Measurements from ENCODE around the gene TJAP1.

The TJAP1 gene

DNA sequence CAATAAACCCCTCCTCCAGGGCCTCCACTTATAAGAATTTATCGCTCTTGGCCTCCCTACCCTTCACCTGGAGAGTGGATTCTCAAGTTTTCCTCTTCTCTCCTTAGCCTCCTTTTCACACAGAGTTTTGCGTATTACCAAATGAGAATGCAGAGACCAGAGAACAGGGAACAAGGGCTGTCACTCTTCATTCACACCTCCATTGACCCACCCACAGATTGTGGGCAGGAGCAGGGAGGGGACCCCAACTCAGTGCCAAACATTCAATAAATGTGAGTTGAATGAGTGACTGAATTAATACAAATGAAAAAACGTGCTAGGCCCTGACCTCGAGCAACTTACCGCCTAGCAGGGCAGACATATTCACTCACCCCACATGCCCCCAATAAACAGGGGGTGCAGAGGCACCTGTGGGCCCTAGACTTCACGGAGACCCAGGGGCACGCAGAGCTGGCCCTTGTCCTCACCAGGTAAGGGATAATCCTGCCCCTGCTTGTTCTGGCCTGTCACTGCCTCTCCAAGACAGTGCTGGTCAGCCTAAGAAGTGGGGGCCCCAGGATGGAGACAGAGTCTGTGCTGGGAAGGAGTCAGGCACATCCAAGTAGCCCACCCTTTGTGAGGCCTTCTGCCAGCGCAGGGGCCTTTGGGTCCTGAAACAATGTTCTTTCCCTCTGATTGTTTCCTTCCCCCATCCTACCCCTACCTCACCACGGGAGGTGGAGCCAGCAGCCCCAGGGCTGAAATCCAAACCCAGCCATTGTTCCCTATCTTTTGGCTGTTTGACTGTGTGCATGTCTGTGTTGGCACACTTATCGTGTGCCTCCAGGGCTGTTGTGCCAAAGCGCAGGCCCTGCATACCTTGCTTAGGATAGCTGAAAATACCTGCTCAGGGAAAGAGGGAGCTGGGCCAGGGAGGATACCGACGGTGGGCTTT lies 8.4 kb upstream of the TJAP1 start:
- H3K36me3 ChIP-seq (ENCODE audit: control insufficient read depth, insufficient read depth, low read length), result no peaks in the 10 kb centered on the region

GRCh38 chr6:43469947-43470346 lies 7.4 kb upstream of the TJAP1 start:
- Histone ChIP-seq H3K27me3 (ENCODE audit: control insufficient read depth, insufficient read depth, low read length) (no peaks in the 10 kb centered on the region), H3K9ac (ENCODE audit: low read length) (no peak overlapping the region), H3K4me1 (ENCODE audit: control insufficient read depth, insufficient read depth, low read length) (peaks cover 14% of the 10 kb centered on the region), H3K9me3 (ENCODE audit: control insufficient read depth, low read length) (no peaks in the 10 kb centered on the region), H3K36me3 (ENCODE audit: control insufficient read depth, insufficient read depth, low read length) (no peaks in the 10 kb centered on the region), H3K4me3 (ENCODE audit: low read length) (no peak overlapping the region)

More for the DNA sequence above, 8.4 kb upstream of the TJAP1 start:
- Histone ChIP-seq H3K4me1 (ENCODE audit: control insufficient read depth, insufficient read depth, low read length) (peaks cover 14% of the 10 kb centered on the region), H3K4me3 (ENCODE audit: low read length) (no peak overlapping the region), H3K9me3 (ENCODE audit: control insufficient read depth, low read length) (no peaks in the 10 kb centered on the region), H3K27me3 (ENCODE audit: control insufficient read depth, insufficient read depth, low read length) (no peaks in the 10 kb centered on the region), H3K9ac (ENCODE audit: low read length) (no peak overlapping the region)

DNA sequence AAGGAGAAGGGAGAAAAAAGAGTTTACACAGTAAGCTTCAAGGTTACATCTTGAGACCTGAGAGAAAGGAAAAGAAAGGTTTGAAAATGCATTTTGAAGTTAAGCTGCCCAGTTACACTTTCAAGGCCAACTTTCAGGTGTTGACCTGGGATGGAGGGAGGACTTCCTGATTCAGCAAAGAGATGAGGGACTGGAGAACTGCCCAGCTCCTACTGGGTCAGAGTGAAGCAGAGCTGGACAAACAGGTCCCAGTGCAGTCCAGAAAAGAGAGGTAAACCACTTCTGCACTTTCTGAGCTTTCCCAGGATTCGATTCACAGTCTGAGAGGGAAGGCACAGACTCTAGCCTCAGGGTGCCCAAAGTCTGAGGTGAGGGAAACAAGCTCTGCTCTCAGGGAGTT lies 6.0 kb upstream of the TJAP1 start:
- H3K4me1 ChIP-seq (ENCODE audit: control insufficient read depth, insufficient read depth, low read length), result peaks cover 14% of the 10 kb centered on the region
- no peak overlapping the region for H3K4me3 ChIP-seq (ENCODE audit: low read length)
- H3K9me3 ChIP-seq (ENCODE audit: control insufficient read depth, low read length), result no peaks in the 10 kb centered on the region
- H3K9ac ChIP-seq (ENCODE audit: low read length), result no peak overlapping the region
- H3K27me3 ChIP-seq (ENCODE audit: control insufficient read depth, insufficient read depth, low read length), result no peaks in the 10 kb centered on the region
- H3K36me3 ChIP-seq (ENCODE audit: control insufficient read depth, insufficient read depth, low read length), result no peaks in the 10 kb centered on the region

DNA sequence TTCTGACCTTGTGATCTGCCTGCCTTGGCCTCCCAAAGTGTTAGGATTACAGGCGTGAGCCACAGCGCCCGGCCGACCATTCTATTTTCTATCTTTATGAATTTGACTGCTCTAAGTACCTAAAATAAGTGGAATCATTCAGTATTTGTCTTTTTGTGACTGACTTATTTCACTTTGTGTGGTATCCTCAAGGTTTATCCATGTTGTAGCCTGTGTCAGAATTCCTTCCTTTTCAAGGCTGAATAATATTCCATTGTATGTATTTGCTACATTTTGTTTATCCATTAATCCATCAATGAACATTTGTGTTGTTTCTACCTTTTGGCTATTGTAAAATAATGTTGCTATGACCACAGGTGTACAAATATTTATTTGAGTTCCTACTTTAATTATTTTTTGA lies 4.9 kb upstream of the TJAP1 start:
- Histone ChIP-seq H3K36me3 (ENCODE audit: control insufficient read depth, insufficient read depth, low read length) (no peaks in the 10 kb centered on the region), H3K9ac (ENCODE audit: low read length) (no peak overlapping the region)

GRCh38 chr6:43475516-43475915 lies 1.9 kb upstream of the TJAP1 start:
- no peaks in the 10 kb centered on the region for H3K36me3 ChIP-seq (ENCODE audit: control insufficient read depth, insufficient read depth, low read length)
- no peak overlapping the region for H3K9ac ChIP-seq (ENCODE audit: low read length)
- H3K4me3 ChIP-seq (ENCODE audit: low read length), result no peak overlapping the region
- no peaks in the 10 kb centered on the region for H3K9me3 ChIP-seq (ENCODE audit: control insufficient read depth, low read length)
- H3K27me3 ChIP-seq (ENCODE audit: control insufficient read depth, insufficient read depth, low read length), result no peaks in the 10 kb centered on the region
- peaks cover 14% of the 10 kb centered on the region for H3K4me1 ChIP-seq (ENCODE audit: control insufficient read depth, insufficient read depth, low read length)

More for the DNA sequence above, 4.9 kb upstream of the TJAP1 start:
- Histone ChIP-seq H3K4me1 (ENCODE audit: control insufficient read depth, insufficient read depth, low read length) (peaks cover 14% of the 10 kb centered on the region), H3K9me3 (ENCODE audit: control insufficient read depth, low read length) (no peaks in the 10 kb centered on the region), H3K27me3 (ENCODE audit: control insufficient read depth, insufficient read depth, low read length) (no peaks in the 10 kb centered on the region), H3K4me3 (ENCODE audit: low read length) (no peak overlapping the region)

GRCh38 chr6:43476746-43477145 lies 624 bp upstream of the TJAP1 start:
- H3K36me3 ChIP-seq (ENCODE audit: control insufficient read depth, insufficient read depth, low read length), result no peaks in the 10 kb centered on the region
- peaks cover 9% of the 10 kb centered on the region for H3K4me1 ChIP-seq (ENCODE audit: control insufficient read depth, insufficient read depth, low read length)
- no peaks in the 10 kb centered on the region for H3K9me3 ChIP-seq (ENCODE audit: control insufficient read depth, low read length)
- H3K9ac ChIP-seq (ENCODE audit: low read length), result no peak overlapping the region
- peak overlapping the region; percentile 2 for H3K4me3 ChIP-seq (ENCODE audit: low read length)
- no peaks in the 10 kb centered on the region for H3K27me3 ChIP-seq (ENCODE audit: control insufficient read depth, insufficient read depth, low read length)

GRCh38 chr6:43478008-43478372 lies 620 bp downstream of the TJAP1 start:
- no peaks in the 10 kb centered on the region for H3K9me3 ChIP-seq (ENCODE audit: control insufficient read depth, low read length)
- H3K9ac ChIP-seq (ENCODE audit: low read length), result peak overlapping the region; percentile 87
- H3K4me1 ChIP-seq (ENCODE audit: control insufficient read depth, insufficient read depth, low read length), result peaks cover 9% of the 10 kb centered on the region
- H3K36me3 ChIP-seq (ENCODE audit: control insufficient read depth, insufficient read depth, low read length), result no peaks in the 10 kb centered on the region
- H3K4me3 ChIP-seq (ENCODE audit: low read length), result peak overlapping the region; percentile 56
- no peaks in the 10 kb centered on the region for H3K27me3 ChIP-seq (ENCODE audit: control insufficient read depth, insufficient read depth, low read length)

DNA sequence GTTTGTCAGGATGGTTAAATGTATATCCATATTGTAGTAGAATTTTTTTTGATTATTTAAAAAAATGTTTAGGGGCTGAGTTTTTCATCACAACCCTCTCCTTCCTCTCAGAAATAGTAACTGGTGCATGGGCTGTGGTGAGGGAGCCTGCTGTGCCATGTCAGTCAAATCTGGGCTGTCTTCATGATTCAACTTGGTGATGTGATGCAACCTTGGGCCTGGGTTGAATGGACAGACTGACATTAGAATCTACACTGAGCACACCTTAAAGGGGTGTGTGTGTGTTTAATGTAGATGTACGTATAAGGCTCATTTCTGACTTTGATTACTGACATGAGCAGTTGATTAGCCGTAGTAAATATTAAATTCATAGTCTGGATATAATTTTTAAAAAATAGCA lies 3.7 kb downstream of the TJAP1 start:
- no peak overlapping the region for H3K4me3 ChIP-seq (ENCODE audit: low read length)

GRCh38 chr6:43481591-43482236 lies 4.3 kb downstream of the TJAP1 start:
- H3K9ac ChIP-seq (ENCODE audit: low read length), result no peak overlapping the region
- H3K4me1 ChIP-seq (ENCODE audit: control insufficient read depth, insufficient read depth, low read length), result peaks cover 9% of the 10 kb centered on the region

More for the DNA sequence above, 3.7 kb downstream of the TJAP1 start:
- Histone ChIP-seq H3K27me3 (ENCODE audit: control insufficient read depth, insufficient read depth, low read length) (no peaks in the 10 kb centered on the region), H3K4me1 (ENCODE audit: control insufficient read depth, insufficient read depth, low read length) (peaks cover 9% of the 10 kb centered on the region), H3K9ac (ENCODE audit: low read length) (no peak overlapping the region), H3K9me3 (ENCODE audit: control insufficient read depth, low read length) (no peaks in the 10 kb centered on the region), H3K36me3 (ENCODE audit: control insufficient read depth, insufficient read depth, low read length) (no peaks in the 10 kb centered on the region)

GRCh38 chr6:43488667-43489276 lies 11.4 kb downstream of the TJAP1 start:
- no peak overlapping the region for H3K9ac ChIP-seq (ENCODE audit: low read length)
- H3K9me3 ChIP-seq (ENCODE audit: control insufficient read depth, low read length), result no peaks in the 10 kb centered on the region
- no peaks in the 10 kb centered on the region for H3K27me3 ChIP-seq (ENCODE audit: control insufficient read depth, insufficient read depth, low read length)
- H3K4me3 ChIP-seq (ENCODE audit: low read length), result no peak overlapping the region
- no peaks in the 10 kb centered on the region for H3K36me3 ChIP-seq (ENCODE audit: control insufficient read depth, insufficient read depth, low read length)
- H3K4me1 ChIP-seq (ENCODE audit: control insufficient read depth, insufficient read depth, low read length), result peaks cover 20% of the 10 kb centered on the region

More at GRCh38 chr6:43481591-43482236, 4.3 kb downstream of the TJAP1 start:
- H3K4me3 ChIP-seq (ENCODE audit: low read length), result no peak overlapping the region
- no peaks in the 10 kb centered on the region for H3K36me3 ChIP-seq (ENCODE audit: control insufficient read depth, insufficient read depth, low read length)
- no peaks in the 10 kb centered on the region for H3K27me3 ChIP-seq (ENCODE audit: control insufficient read depth, insufficient read depth, low read length)
- no peaks in the 10 kb centered on the region for H3K9me3 ChIP-seq (ENCODE audit: control insufficient read depth, low read length)

GRCh38 chr6:43489277-43490072 lies 12.1 kb downstream of the TJAP1 start:
- Histone ChIP-seq H3K9me3 (ENCODE audit: control insufficient read depth, low read length) (no peaks in the 10 kb centered on the region), H3K36me3 (ENCODE audit: control insufficient read depth, insufficient read depth, low read length) (no peaks in the 10 kb centered on the region), H3K9ac (ENCODE audit: low read length) (no peak overlapping the region), H3K4me1 (ENCODE audit: control insufficient read depth, insufficient read depth, low read length) (peaks cover 27% of the 10 kb centered on the region), H3K4me3 (ENCODE audit: low read length) (no peak overlapping the region), H3K27me3 (ENCODE audit: control insufficient read depth, insufficient read depth, low read length) (no peaks in the 10 kb centered on the region)

All from mucosa of stomach (tissue), 1 donor.